ENCODE results near the gene SLIT3.

DNA sequence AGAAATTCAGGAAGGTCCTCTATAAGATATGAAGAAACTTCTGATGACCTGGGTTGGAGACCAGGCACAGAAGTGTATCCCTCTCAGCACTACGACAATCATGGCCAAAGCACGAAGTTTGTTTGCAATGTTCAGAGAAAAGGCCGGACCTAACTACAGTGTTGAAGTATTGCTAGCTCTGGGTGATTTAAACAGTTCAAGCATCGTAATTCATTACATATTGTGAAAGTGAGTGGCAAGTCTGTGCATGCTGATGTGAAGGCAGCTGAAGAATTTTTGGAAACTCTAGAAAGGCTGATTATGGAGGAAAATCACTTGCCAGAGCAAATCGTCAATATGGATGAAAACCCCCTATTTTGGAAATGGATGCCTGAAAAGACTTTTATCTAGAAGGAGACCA is 654.6 kb downstream of the SLIT3 start:
- TF ChIP-seq POLR2A (IDR thresholded peaks at IDR 0.05; ENCODE audit: low read length) (no peak), GATA1 (IDR thresholded peaks at IDR 0.05; ENCODE audit: low read depth, low read length) (no peak)

Measured in erythroblast (primary cell).